Gastrocnemius medialis (tissue), 4 donors: ENCODE measurements around the gene PLCG1. TPM values are rescaled to one million over a fixed set of nuclear protein-coding genes. Genes with fewer than 3 reads are reported as not detected.

Experiments used
- ATAC-seq, 2 donors: fragments of 150-250 bp; one replicate each; pipeline ENCODE4 v1.9.1; 2016
- DNase-seq, 2 donors: peaks; one replicate each; pipeline ENCODE4 v3.0.0-alpha.2; 2019
- H3K27ac ChIP-seq, 4 donors: fragments of 200-600 bp; sonication (generic); 1 replicate in 1 of 4; 2 replicates in 3 of 4; pipeline ENCODE4 v1.5.1; 2016 to 2018; ENCODE audit warnings: mild to moderate bottlenecking in 2 of 4, moderate library complexity in 1 of 4
- H3K27me3 ChIP-seq, 3 donors: fragments of 200-600 bp; sonication (generic) in 2 of 3; 1 replicate in 1 of 3; 2 replicates in 2 of 3; pipeline versions ENCODE4 v1.5.1 to v1.6.0; 2016 to 2019; ENCODE audit warnings: mild to moderate bottlenecking in 1 of 3, moderate library complexity in 1 of 3
- H3K36me3 ChIP-seq, 2 donors: fragments of 200-600 bp; sonication (generic) in 1 of 2; one replicate each; pipeline ENCODE4 v1.5.1; 2017 to 2018
- H3K4me1 ChIP-seq, 2 donors: fragments of 200-600 bp; sonication (generic) in 1 of 2; one replicate each; pipeline ENCODE4 v1.5.1; 2016 to 2017; ENCODE audit warnings: mild to moderate bottlenecking in 2 of 2
- H3K4me3 ChIP-seq, 4 donors: fragments of 200-600 bp; sonication (generic) in 3 of 4; 1 replicate in 1 of 4; 2 replicates in 3 of 4; pipeline ENCODE4 v1.5.1; 2016 to 2019; ENCODE audit warnings: mild to moderate bottlenecking in 2 of 4
- H3K9me3 ChIP-seq, 3 donors: fragments of 200-600 bp; sonication (generic) in 2 of 3; 1 replicate in 1 of 3; 2 replicates in 2 of 3; pipeline ENCODE4 v1.5.1; 2016 to 2019
- POLR2A ChIP-seq, 2 donors: fragments of 450-650 bp; IDR thresholded peaks; one replicate each; pipeline ENCODE4 v1.6.1; 2017; ENCODE audit warnings: antibody characterized with exemption in 2 of 2, mild to moderate bottlenecking in 2 of 2, moderate library complexity in 2 of 2
- in situ Hi-C, 4 donors: fragments of 200-750 bp; cut with MboI; loops; one replicate each; pipeline versions ENCODE4 v1.15.0 to v1.8.0; 2017; ENCODE audit warnings: low sequenced_read_pairs in 4 of 4
- intact Hi-C: fragments of 100-400 bp; cut with DNase I; formaldehyde crosslinking; loops from one replicate; pipeline ENCODE4 v1.15.1; 2023; ENCODE audit warnings: low total_unique reads
- total RNA-seq, 4 donors: library from RNA; depleted of rRNA; stranded (reverse); fragments of >200 nt; gene quantifications; one replicate each; pipeline versions ENCODE4 v1.1.0 to v1.2.3, GENCODE V29; 2016
- TF ChIP-seq, protein P1 (sequence below), 5 experiments: fragments of 450-650 bp in 3 of 5; fragments of 200-600 bp in 2 of 5; sonication (generic) in 2 of 5; IDR thresholded peaks in 4 of 5; conservative IDR thresholded peaks in 1 of 5; 1 replicate in 4 of 5; 2 replicates in 1 of 5; pipeline ENCODE4 v1.5.1; 2016 to 2019; ENCODE audit warnings: antibody characterized with exemption in 5 of 5, mild to moderate bottlenecking in 3 of 5, moderate library complexity in 3 of 5

Gene PLCG1
- total RNA-seq, 4 donors from 2014 or later = 19.9 to 58.0 (median 35.0) TPM

DNA sequence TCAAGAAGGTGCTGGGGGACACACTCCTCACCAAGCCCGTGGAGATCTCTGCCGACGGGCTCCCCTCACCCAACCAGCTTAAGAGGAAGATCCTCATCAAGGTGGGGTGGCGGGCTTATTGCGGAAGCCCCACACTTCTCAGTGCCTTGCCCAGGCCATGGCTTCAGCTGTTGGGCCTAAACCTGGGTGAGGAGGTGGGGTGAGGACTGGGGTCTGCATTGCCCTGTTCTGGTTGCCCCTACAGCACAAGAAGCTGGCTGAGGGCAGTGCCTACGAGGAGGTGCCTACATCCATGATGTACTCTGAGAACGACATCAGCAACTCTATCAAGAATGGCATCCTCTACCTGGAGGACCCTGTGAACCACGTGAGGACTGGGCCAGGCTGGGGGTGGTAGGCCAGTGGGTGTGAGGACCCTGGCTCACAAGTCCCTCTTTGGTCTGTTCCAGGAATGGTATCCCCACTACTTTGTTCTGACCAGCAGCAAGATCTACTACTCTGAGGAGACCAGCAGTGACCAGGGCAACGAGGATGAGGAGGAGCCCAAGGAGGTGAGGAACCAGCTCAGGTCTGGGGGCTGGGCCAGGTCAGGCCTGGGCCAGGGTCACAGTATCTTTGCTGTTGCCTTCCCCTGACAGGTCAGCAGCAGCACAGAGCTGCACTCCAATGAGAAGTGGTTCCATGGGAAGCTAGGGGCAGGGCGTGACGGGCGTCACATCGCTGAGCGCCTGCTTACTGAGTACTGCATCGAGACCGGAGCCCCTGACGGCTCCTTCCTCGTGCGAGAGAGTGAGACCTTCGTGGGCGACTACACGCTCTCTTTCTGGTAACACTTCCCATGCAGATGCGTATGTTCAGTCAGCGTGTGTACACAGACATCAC lies 27.9 kb downstream of the PLCG1 start:
- in situ Hi-C loops = no loop called here
- Histone ChIP-seq H3K36me3 (peaks cover 0 to 79% of the 10 kb centered on the region in 2 donors), H3K27ac (no peak overlapping the region), H3K4me1 (peaks cover 1 to 4% of the 10 kb centered on the region in 2 donors), H3K27me3 (no peaks in the 10 kb centered on the region), H3K4me3 (no peak overlapping the region), H3K9me3 (no peaks in the 10 kb centered on the region)
- no peak for ATAC-seq
- intact Hi-C loops = no loop called here
- peak in 1 of 2 donors; percentile 7 for DNase-seq
- TF ChIP-seq, protein P1, sequence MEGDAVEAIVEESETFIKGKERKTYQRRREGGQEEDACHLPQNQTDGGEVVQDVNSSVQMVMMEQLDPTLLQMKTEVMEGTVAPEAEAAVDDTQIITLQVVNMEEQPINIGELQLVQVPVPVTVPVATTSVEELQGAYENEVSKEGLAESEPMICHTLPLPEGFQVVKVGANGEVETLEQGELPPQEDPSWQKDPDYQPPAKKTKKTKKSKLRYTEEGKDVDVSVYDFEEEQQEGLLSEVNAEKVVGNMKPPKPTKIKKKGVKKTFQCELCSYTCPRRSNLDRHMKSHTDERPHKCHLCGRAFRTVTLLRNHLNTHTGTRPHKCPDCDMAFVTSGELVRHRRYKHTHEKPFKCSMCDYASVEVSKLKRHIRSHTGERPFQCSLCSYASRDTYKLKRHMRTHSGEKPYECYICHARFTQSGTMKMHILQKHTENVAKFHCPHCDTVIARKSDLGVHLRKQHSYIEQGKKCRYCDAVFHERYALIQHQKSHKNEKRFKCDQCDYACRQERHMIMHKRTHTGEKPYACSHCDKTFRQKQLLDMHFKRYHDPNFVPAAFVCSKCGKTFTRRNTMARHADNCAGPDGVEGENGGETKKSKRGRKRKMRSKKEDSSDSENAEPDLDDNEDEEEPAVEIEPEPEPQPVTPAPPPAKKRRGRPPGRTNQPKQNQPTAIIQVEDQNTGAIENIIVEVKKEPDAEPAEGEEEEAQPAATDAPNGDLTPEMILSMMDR (IDR thresholded peaks at IDR 0.05 in 4 of 5, conservative IDR thresholded peaks at IDR 0.05 in 1 of 5) = no peak
- no peak for TF ChIP-seq POLR2A (IDR thresholded peaks at IDR 0.05)

DNA sequence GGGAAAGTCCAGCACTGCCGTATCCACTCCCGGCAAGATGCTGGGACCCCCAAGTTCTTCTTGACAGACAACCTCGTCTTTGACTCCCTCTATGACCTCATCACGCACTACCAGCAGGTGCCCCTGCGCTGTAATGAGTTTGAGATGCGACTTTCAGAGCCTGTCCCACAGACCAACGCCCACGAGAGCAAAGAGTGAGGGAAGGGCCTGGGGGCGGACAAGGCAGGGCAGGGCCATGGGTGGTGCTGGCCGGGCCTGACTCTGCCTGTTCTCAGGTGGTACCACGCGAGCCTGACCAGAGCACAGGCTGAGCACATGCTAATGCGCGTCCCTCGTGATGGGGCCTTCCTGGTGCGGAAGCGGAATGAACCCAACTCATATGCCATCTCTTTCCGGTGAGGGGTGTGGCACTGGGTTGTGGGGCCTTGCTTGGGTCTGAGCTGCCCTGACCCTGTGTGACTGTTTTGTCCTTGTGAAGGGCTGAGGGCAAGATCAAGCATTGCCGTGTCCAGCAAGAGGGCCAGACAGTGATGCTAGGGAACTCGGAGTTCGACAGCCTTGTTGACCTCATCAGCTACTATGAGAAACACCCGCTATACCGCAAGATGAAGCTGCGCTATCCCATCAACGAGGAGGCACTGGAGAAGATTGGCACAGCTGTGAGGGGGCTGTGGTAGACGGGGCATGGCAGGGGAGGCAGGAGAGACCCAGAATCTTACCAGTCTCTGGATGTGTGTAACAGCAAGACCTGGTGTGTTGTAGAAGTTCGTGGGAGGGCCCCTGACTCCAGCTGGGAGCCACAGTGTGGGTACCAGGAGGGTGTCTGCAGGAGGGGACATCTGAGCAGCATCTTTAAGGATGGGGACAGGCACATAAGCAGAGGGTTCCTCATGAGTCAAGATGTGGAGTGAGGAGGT lies 29.1 kb downstream of the PLCG1 start:
- intact Hi-C loops = no loop called here
- DNase-seq = peak in 1 of 2 donors; percentile 8

GRCh38 chr20:41167118-41167470 lies 29.8 kb downstream of the PLCG1 start:
- no peak for TF ChIP-seq POLR2A (IDR thresholded peaks at IDR 0.05)
- TF ChIP-seq, protein P1 (IDR thresholded peaks at IDR 0.05 in 4 of 5, conservative IDR thresholded peaks at IDR 0.05 in 1 of 5) = no peak
- intact Hi-C loops (no loop called here), in situ Hi-C loops (no loop called here)
- DNase-seq = peak in 1 of 2 donors; percentile 4
- no peak overlapping the region for H3K4me3 ChIP-seq
- ATAC-seq = no peak
- H3K9me3 ChIP-seq = no peaks in the 10 kb centered on the region
- peaks cover 0 to 79% of the 10 kb centered on the region in 2 donors for H3K36me3 ChIP-seq
- no peak overlapping the region for H3K27ac ChIP-seq
- peaks cover 0 to 5% of the 10 kb centered on the region in 2 donors for H3K4me1 ChIP-seq
- H3K27me3 ChIP-seq = no peaks in the 10 kb centered on the region

More for the DNA sequence above, 29.1 kb downstream of the PLCG1 start:
- in situ Hi-C loops = no loop called here
- H3K27ac ChIP-seq = no peak overlapping the region
- H3K4me1 ChIP-seq = no peaks in the 10 kb centered on the region
- no peaks in the 10 kb centered on the region for H3K27me3 ChIP-seq
- H3K4me3 ChIP-seq = no peak overlapping the region
- no peaks in the 10 kb centered on the region for H3K9me3 ChIP-seq
- H3K36me3 ChIP-seq = peaks cover 0 to 79% of the 10 kb centered on the region in 2 donors
- no peak for ATAC-seq
- TF ChIP-seq POLR2A (IDR thresholded peaks at IDR 0.05) = no peak
- TF ChIP-seq, protein P1 (IDR thresholded peaks at IDR 0.05 in 4 of 5, conservative IDR thresholded peaks at IDR 0.05 in 1 of 5) = no peak

GRCh38 chr20:41167481-41168253 lies 30.3 kb downstream of the PLCG1 start:
- Histone ChIP-seq H3K27me3 (no peaks in the 10 kb centered on the region), H3K4me1 (peaks cover 5 to 10% of the 10 kb centered on the region in 2 donors), H3K36me3 (peaks cover 0 to 75% of the 10 kb centered on the region in 2 donors), H3K9me3 (no peaks in the 10 kb centered on the region), H3K4me3 (no peak overlapping the region), H3K27ac (peak overlapping the region in 1 of 4 donors; percentile 25)
- in situ Hi-C loops = no loop called here
- intact Hi-C loops = no loop called here
- TF ChIP-seq, protein P1 (IDR thresholded peaks at IDR 0.05 in 4 of 5, conservative IDR thresholded peaks at IDR 0.05 in 1 of 5) = no peak
- TF ChIP-seq POLR2A (IDR thresholded peaks at IDR 0.05) = no peak
- no peak for ATAC-seq
- DNase-seq = peak in 1 of 2 donors; percentile 7
